Ovary (tissue), 9 donors: ENCODE measurements around the gene POLG2. TPM values are rescaled to one million over a fixed set of nuclear protein-coding genes. Genes with fewer than 3 reads are reported as not detected.
A peak's percentile ranks its signal among the peaks of the same experiment; 100 is the strongest.

Experiments
- DNase-seq, 5 donors: peaks; one replicate each; pipeline ENCODE4 v3.0.0-alpha.2; 2019 to 2020
- H3K27ac ChIP-seq, 2 donors: fragments of 200-600 bp; one replicate each; pipeline versions ENCODE4 v1.5.1 to v1.8.0; 2019 to 2022
- H3K27me3 ChIP-seq: fragments of 200-600 bp; one replicate; pipeline ENCODE4 v1.8.0; 2022
- H3K36me3 ChIP-seq: fragments of 200-600 bp; sonication (generic); one replicate; pipeline ENCODE4 v1.5.1; 2019
- H3K4me1 ChIP-seq: one replicate; pipeline ENCODE4 v1.8.1; 2013; ENCODE audit warnings: mild to moderate bottlenecking, moderate library complexity; ENCODE audit not compliant: insufficient read depth
- H3K4me3 ChIP-seq: fragments of 200-600 bp; sonication (generic); one replicate; pipeline ENCODE4 v1.5.1; 2017
- H3K9me3 ChIP-seq, 2 donors: fragments of 200-600 bp in 1 of 2; sonication (generic) in 1 of 2; one replicate each; pipeline versions ENCODE4 v1.5.1 to v1.8.1; 2013 to 2019; ENCODE audit warnings: mild to moderate bottlenecking in 1 of 2, moderate library complexity in 1 of 2
- EP300 ChIP-seq: sonication (generic); formaldehyde crosslinking; IDR thresholded peaks from one replicate; pipeline ENCODE4 v1.6.1; 2017; ENCODE audit warnings: antibody characterized with exemption
- POLR2A ChIP-seq: fragments of 450-650 bp; IDR thresholded peaks from one replicate; pipeline ENCODE4 v1.6.1; 2017; ENCODE audit warnings: antibody characterized with exemption, mild to moderate bottlenecking, moderate library complexity
- WGBS, 3 donors: extraction: QIAGEN DNeasy Blood & Tissue Kit in 1 of 3; methylation state at CpG; one replicate each; pipeline versions ENCODE4 v1.1.5 to v1.1.7; 2013 to 2017; 5-methylcytosine and 5-hydroxymethylcytosine counted together
- intact Hi-C, 4 donors: fragments of 100-400 bp; cut with DNase I; formaldehyde crosslinking; loops; one replicate each; pipeline versions ENCODE4 v1.11.0 to v1.15.1; 2022 to 2023
- polyA plus RNA-seq, 2 donors: library from polyadenylated mRNA; stranded (reverse); fragments of 200-250 nt in 1 of 2; fragments of 350-450 nt in 1 of 2; fragmentation: Illumina TruSeq in 1 of 2; extraction: RNeasy Lipid Tissue Mini Kit (QIAGEN cat#74804) in 1 of 2; gene quantifications; one replicate each; pipeline ENCODE4 v1.2.3, GENCODE V29; 2013 to 2014
- total RNA-seq, 7 donors: library from RNA; depleted of rRNA in 2 of 7; stranded (reverse); fragments of >200 nt in 2 of 7; fragmentation: NEBNext Ultra II Directional in 3 of 7; extraction: Animal tissue kit (Norgen Biotek cat#: 25700) in 3 of 7; gene quantifications; one replicate each; pipeline versions ENCODE4 v1.1.0 to v1.2.4, GENCODE V29; 2016 to 2023
- TF ChIP-seq, protein P1 (sequence below), 3 donors: fragments of 450-650 bp in 2 of 3; fragments of 200-600 bp in 1 of 3; IDR thresholded peaks; one replicate each; pipeline versions ENCODE4 v1.5.1 to v1.8.0; 2016 to 2022; ENCODE audit warnings: antibody characterized with exemption in 3 of 3, mild to moderate bottlenecking in 1 of 3
- donor health status: DM: no; HTN: no; CAD: no; lungs with moderate emphysema.
- donor health status: DM: no; HTN: no; CAD: no.
- donor health status: Bipolar disorder and iron deficiency.
- donor health status: DM: yes; HTN: yes; CAD: no.
- donor health status: DM: no; HTN: no; CAD: no.
- donor health status: DM: yes; HTN: yes; CAD: no.

POLG2 gene
- total and polyA plus RNA-seq, 9 donors = 8.7 to 21.3 (median 16.6) TPM

- Histone ChIP-seq H3K36me3 (no peaks in the 10 kb centered on the region), H3K27me3 (no peaks in the 10 kb centered on the region), H3K4me3 (no peak overlapping the region), H3K4me1 (no peaks in the 10 kb centered on the region), H3K9me3 (no peaks in the 10 kb centered on the region), H3K27ac (no peak overlapping the region)
- TF ChIP-seq POLR2A = no peak
- TF ChIP-seq EP300 = no peak
- TF ChIP-seq, protein P1, sequence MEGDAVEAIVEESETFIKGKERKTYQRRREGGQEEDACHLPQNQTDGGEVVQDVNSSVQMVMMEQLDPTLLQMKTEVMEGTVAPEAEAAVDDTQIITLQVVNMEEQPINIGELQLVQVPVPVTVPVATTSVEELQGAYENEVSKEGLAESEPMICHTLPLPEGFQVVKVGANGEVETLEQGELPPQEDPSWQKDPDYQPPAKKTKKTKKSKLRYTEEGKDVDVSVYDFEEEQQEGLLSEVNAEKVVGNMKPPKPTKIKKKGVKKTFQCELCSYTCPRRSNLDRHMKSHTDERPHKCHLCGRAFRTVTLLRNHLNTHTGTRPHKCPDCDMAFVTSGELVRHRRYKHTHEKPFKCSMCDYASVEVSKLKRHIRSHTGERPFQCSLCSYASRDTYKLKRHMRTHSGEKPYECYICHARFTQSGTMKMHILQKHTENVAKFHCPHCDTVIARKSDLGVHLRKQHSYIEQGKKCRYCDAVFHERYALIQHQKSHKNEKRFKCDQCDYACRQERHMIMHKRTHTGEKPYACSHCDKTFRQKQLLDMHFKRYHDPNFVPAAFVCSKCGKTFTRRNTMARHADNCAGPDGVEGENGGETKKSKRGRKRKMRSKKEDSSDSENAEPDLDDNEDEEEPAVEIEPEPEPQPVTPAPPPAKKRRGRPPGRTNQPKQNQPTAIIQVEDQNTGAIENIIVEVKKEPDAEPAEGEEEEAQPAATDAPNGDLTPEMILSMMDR (IDR thresholded peaks at IDR 0.05) = no peak
- intact Hi-C loops = loop anchor here in 1 of 4 donors (10.0 kb wide), 1 partner anchor 61 kb away; no protein-coding TSS in a partner anchor
- WGBS, 3 donors = 44 to 54% (median 53%) methylated on average over 2 of the region's 2 CpGs
- no peak for DNase-seq
These were observed 36.9 kb upstream of the POLG2 start for GRCh38 chr17:64533784-64534183.

DNA sequence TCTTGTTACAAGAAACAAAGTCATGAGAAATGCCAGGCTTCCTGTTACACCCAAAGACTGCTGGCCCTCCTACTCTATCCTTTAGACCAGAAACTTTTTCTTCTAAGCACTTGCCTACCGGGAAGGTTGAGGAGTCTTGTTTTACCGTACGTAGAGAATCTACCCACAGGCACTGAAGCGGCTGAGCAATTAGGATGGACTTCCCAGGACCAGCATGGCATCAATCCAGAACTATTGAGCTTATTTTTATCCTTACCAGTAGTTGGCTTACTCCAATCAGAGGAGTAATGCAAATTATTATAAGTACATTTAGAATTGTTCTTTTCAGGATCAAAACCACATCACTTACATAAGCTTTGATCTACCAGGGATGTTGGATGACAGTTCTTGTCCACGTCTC is 35.6 kb upstream of the POLG2 start:
- no peaks in the 10 kb centered on the region for H3K9me3 ChIP-seq
- H3K27me3 ChIP-seq = no peaks in the 10 kb centered on the region
- WGBS, 3 donors = 90 to 92% (median 91%) methylated on average over 5 of the region's 5 CpGs
- peak overlapping the region in 1 of 2 donors; percentile 51 for H3K27ac ChIP-seq
- no peaks in the 10 kb centered on the region for H3K4me1 ChIP-seq
- intact Hi-C loops = loop anchor here in 1 of 4 donors (10.0 kb wide), 1 partner anchor 62 kb away; no protein-coding TSS in a partner anchor
- no peak for DNase-seq
- TF ChIP-seq, protein P1 (IDR thresholded peaks at IDR 0.05) = no peak
- H3K36me3 ChIP-seq = no peaks in the 10 kb centered on the region
- H3K4me3 ChIP-seq = no peak overlapping the region

GRCh38 chr17:64531955-64532371 is 35.1 kb upstream of the POLG2 start:
- 21 to 34% (median 34%) methylated on average over 5 of the region's 5 CpGs for WGBS, 3 donors
- no peak for DNase-seq
- TF ChIP-seq POLR2A (no peak), EP300 (no peak)
- TF ChIP-seq, protein P1 (IDR thresholded peaks at IDR 0.05) = no peak
- Histone ChIP-seq H3K4me3 (no peak overlapping the region), H3K4me1 (no peaks in the 10 kb centered on the region), H3K9me3 (no peaks in the 10 kb centered on the region), H3K27ac (peak overlapping the region in 1 of 2 donors; percentile 51), H3K27me3 (no peaks in the 10 kb centered on the region), H3K36me3 (no peaks in the 10 kb centered on the region)
- intact Hi-C loops = loop anchor here in 1 of 4 donors (10.0 kb wide), 1 partner anchor 63 kb away; no protein-coding TSS in a partner anchor

DNA sequence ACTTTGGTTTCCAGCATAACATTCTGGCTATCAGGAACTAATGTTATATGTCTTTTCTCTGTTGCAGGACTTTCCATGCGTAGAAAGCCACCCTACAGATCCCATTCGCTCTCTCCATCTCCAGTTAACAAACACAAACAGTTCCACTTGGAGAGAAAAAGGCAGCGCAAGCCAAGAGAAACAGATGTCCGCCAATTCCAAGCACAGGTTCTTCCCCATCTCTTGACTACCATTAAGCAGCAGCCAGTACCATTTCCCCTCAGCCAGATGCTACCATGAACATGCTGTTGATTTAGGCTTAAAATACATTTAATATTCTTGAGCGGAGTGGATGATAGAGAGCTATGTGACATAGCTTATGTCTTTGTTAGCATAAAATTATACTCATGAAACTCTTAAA is 32.4 kb upstream of the POLG2 start:
- DNase-seq = no peak
- no peaks in the 10 kb centered on the region for H3K27me3 ChIP-seq
- WGBS, 3 donors = 96 to 97% (median 97%) methylated on average over 5 of the region's 5 CpGs
- H3K27ac ChIP-seq = no peak overlapping the region
- intact Hi-C loops = loop anchor here in 1 of 4 donors (2.0 kb wide), 1 partner anchor 18 kb away; no protein-coding TSS in a partner anchor
- no peaks in the 10 kb centered on the region for H3K9me3 ChIP-seq
- H3K4me3 ChIP-seq = no peak overlapping the region
- no peaks in the 10 kb centered on the region for H3K36me3 ChIP-seq
- no peak for TF ChIP-seq POLR2A
- no peak for TF ChIP-seq EP300
- TF ChIP-seq, protein P1 (IDR thresholded peaks at IDR 0.05) = no peak
- H3K4me1 ChIP-seq = no peaks in the 10 kb centered on the region
